ENCODE measurements around the gene REPIN1.

DNA sequence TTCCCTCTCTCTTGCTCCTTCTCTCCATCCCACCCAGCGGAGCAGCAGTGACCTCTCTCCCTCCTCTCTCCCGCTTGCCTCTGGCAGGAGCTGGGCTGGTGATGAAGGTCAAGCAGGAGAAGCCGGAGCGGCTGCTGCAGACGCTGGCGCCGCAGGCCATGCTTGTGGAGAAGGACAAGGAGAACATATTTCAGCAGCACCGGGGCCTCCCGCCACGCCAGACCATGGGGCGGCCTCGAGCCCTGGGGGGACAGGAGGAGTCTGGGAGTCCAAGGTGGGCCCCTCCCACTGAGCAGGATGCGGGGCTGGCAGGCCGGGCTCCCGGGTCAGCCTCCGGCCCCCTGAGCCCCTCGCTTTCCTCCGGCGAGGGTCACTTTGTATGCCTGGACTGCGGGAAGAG lies 27.8 kb downstream of the REPIN1 start:
- TF ChIP-seq, protein P1, sequence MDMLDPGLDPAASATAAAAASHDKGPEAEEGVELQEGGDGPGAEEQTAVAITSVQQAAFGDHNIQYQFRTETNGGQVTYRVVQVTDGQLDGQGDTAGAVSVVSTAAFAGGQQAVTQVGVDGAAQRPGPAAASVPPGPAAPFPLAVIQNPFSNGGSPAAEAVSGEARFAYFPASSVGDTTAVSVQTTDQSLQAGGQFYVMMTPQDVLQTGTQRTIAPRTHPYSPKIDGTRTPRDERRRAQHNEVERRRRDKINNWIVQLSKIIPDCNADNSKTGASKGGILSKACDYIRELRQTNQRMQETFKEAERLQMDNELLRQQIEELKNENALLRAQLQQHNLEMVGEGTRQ (IDR thresholded peaks at IDR 0.05; ENCODE audit: borderline replicate concordance, low read depth, low read length), result no peak
- TF ChIP-seq, protein P2, sequence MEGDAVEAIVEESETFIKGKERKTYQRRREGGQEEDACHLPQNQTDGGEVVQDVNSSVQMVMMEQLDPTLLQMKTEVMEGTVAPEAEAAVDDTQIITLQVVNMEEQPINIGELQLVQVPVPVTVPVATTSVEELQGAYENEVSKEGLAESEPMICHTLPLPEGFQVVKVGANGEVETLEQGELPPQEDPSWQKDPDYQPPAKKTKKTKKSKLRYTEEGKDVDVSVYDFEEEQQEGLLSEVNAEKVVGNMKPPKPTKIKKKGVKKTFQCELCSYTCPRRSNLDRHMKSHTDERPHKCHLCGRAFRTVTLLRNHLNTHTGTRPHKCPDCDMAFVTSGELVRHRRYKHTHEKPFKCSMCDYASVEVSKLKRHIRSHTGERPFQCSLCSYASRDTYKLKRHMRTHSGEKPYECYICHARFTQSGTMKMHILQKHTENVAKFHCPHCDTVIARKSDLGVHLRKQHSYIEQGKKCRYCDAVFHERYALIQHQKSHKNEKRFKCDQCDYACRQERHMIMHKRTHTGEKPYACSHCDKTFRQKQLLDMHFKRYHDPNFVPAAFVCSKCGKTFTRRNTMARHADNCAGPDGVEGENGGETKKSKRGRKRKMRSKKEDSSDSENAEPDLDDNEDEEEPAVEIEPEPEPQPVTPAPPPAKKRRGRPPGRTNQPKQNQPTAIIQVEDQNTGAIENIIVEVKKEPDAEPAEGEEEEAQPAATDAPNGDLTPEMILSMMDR (IDR thresholded peaks at IDR 0.05), result no peak
- TF ChIP-seq, protein P3, sequence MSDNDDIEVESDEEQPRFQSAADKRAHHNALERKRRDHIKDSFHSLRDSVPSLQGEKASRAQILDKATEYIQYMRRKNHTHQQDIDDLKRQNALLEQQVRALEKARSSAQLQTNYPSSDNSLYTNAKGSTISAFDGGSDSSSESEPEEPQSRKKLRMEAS (IDR thresholded peaks at IDR 0.05; ENCODE audit: low read depth), result no peak
- TF ChIP-seq SMC3 (IDR thresholded peaks at IDR 0.05; ENCODE audit: low read depth, low read length), result no peak
- TF ChIP-seq FOSL2 (IDR thresholded peaks at IDR 0.05; ENCODE audit: borderline replicate concordance, low read depth), result no peak
- TF ChIP-seq, protein P4, sequence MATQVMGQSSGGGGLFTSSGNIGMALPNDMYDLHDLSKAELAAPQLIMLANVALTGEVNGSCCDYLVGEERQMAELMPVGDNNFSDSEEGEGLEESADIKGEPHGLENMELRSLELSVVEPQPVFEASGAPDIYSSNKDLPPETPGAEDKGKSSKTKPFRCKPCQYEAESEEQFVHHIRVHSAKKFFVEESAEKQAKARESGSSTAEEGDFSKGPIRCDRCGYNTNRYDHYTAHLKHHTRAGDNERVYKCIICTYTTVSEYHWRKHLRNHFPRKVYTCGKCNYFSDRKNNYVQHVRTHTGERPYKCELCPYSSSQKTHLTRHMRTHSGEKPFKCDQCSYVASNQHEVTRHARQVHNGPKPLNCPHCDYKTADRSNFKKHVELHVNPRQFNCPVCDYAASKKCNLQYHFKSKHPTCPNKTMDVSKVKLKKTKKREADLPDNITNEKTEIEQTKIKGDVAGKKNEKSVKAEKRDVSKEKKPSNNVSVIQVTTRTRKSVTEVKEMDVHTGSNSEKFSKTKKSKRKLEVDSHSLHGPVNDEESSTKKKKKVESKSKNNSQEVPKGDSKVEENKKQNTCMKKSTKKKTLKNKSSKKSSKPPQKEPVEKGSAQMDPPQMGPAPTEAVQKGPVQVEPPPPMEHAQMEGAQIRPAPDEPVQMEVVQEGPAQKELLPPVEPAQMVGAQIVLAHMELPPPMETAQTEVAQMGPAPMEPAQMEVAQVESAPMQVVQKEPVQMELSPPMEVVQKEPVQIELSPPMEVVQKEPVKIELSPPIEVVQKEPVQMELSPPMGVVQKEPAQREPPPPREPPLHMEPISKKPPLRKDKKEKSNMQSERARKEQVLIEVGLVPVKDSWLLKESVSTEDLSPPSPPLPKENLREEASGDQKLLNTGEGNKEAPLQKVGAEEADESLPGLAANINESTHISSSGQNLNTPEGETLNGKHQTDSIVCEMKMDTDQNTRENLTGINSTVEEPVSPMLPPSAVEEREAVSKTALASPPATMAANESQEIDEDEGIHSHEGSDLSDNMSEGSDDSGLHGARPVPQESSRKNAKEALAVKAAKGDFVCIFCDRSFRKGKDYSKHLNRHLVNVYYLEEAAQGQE (IDR thresholded peaks at IDR 0.05; ENCODE audit: low read depth, low read length), result no peak
- TF ChIP-seq SIN3A (IDR thresholded peaks at IDR 0.05; ENCODE audit: borderline replicate concordance, low read depth, low read length), result no peak
- TF ChIP-seq EP300 (IDR thresholded peaks at IDR 0.05; ENCODE audit: borderline replicate concordance in 1 of 2, low read depth in 1 of 2, low read length in 1 of 2), result no peak
- no peak for TF ChIP-seq RFX5 (IDR thresholded peaks at IDR 0.05; ENCODE audit: low read length)
- no peak for TF ChIP-seq TAF1 (IDR thresholded peaks at IDR 0.05; ENCODE audit: borderline replicate concordance, low read depth, low read length)
- no peak for TF ChIP-seq NFIC (IDR thresholded peaks at IDR 0.05; ENCODE audit: borderline replicate concordance)
- TF ChIP-seq NRF1 (IDR thresholded peaks at IDR 0.05; ENCODE audit: low read depth, low read length), result no peak
- no peak for TF ChIP-seq ELF1 (IDR thresholded peaks at IDR 0.05)
